OCI-LY1 (cell line): ENCODE measurements around the gene PRDM8.

Experiments used
- H2AFZ ChIP-seq: fragments of 200-600 bp; sonication (generic), shearing (Covaris generic); 2 replicates; pipeline ENCODE4 v1.6.0; 2014; ENCODE audit warnings: antibody characterized with exemption, mild to moderate bottlenecking, low read length
- H3F3A ChIP-seq: fragments of 200-600 bp; sonication (generic), shearing (Covaris generic); 2 replicates; pipeline ENCODE4 v1.6.0; 2014; ENCODE audit warnings: mild to moderate bottlenecking, antibody characterized with exemption, low read length, moderate library complexity; ENCODE audit not compliant: insufficient read depth
- H3K27ac ChIP-seq: fragments of 200-600 bp; sonication (generic); 2 replicates; pipeline ENCODE4 v1.5.1; 2014; ENCODE audit warnings: low read length, mixed run types, mild to moderate bottlenecking, low read depth; ENCODE audit not compliant: poor library complexity, severe bottlenecking
- H3K27me3 ChIP-seq: fragments of 200-600 bp; sonication (generic); 2 replicates; pipeline ENCODE4 v1.6.0; 2014; ENCODE audit warnings: antibody characterized with exemption, mild to moderate bottlenecking, low read length, moderate library complexity; ENCODE audit not compliant: insufficient read depth
- H3K36me3 ChIP-seq: fragments of 200-600 bp; sonication (generic); 2 replicates; pipeline ENCODE4 v1.6.1; 2014; ENCODE audit warnings: mild to moderate bottlenecking, antibody characterized with exemption, low read length, moderate library complexity, mixed read lengths; ENCODE audit not compliant: insufficient read depth
- H3K4me1 ChIP-seq: fragments of 200-600 bp; sonication (generic); 2 replicates; pipeline ENCODE4 v1.5.1; 2014; ENCODE audit warnings: mild to moderate bottlenecking, low read length, moderate library complexity; ENCODE audit not compliant: insufficient read depth, severe bottlenecking
- H3K4me2 ChIP-seq: fragments of 200-600 bp; sonication (generic), shearing (Covaris generic); 2 replicates; pipeline ENCODE4 v1.6.1; 2014; ENCODE audit warnings: low read length
- H3K4me3 ChIP-seq: fragments of 200-600 bp; sonication (generic); 2 replicates; pipeline ENCODE4 v1.5.1; 2014; ENCODE audit warnings: low read length, low read depth, mild to moderate bottlenecking, mixed read lengths; ENCODE audit not compliant: poor library complexity, severe bottlenecking
- H3K79me2 ChIP-seq: fragments of 200-600 bp; shearing (Covaris generic); 2 replicates; pipeline ENCODE4 v1.6.1; 2016; ENCODE audit warnings: mixed run types, low read length, mixed read lengths; ENCODE audit not compliant: insufficient read depth
- H3K9ac ChIP-seq: fragments of 200-600 bp; sonication (generic), shearing (Covaris generic); 2 replicates; pipeline ENCODE4 v1.6.1; 2014; ENCODE audit warnings: mild to moderate bottlenecking, low read length, mixed read lengths
- H3K9me2 ChIP-seq: fragments of 200-600 bp; sonication (generic), shearing (Covaris generic); 2 replicates; pipeline ENCODE4 v1.6.1; 2014; ENCODE audit warnings: low read depth, mild to moderate bottlenecking, low read length, mixed read lengths
- H3K9me3 ChIP-seq: fragments of 200-600 bp; shearing (Covaris generic); 2 replicates; pipeline ENCODE4 v1.6.1; 2014; ENCODE audit warnings: low read length, mixed read lengths
- H4K20me1 ChIP-seq: fragments of 200-600 bp; sonication (generic), shearing (Covaris generic); 2 replicates; pipeline ENCODE4 v1.6.0; 2016; ENCODE audit warnings: mild to moderate bottlenecking, low read length; ENCODE audit not compliant: insufficient read depth
- CTCF ChIP-seq: fragments of 200-600 bp; sonication (generic), shearing (Covaris generic); IDR thresholded peaks from 2 replicates; pipeline ENCODE4 v1.5.1; 2017; ENCODE audit warnings: mild to moderate bottlenecking, antibody characterized with exemption, low read length, moderate library complexity, mixed read lengths
- EZH2 ChIP-seq: fragments of 200-600 bp; sonication (generic), shearing (Covaris generic); IDR thresholded peaks from 2 replicates; pipeline ENCODE4 v1.8.0; 2017; ENCODE audit warnings: borderline replicate concordance, mixed run types, mild to moderate bottlenecking, antibody characterized with exemption, low read length, moderate library complexity, mixed read lengths

Gene PRDM8

GRCh38 chr4:80233390-80233789, 36.1 kb downstream of the PRDM8 start:
- H3K27ac ChIP-seq, result no peak overlapping the region
- no peaks in the 10 kb centered on the region for H4K20me1 ChIP-seq
- H3K79me2 ChIP-seq, result no peaks in the 10 kb centered on the region
- no peaks in the 10 kb centered on the region for H3K9me2 ChIP-seq
- H2AFZ ChIP-seq, result no peak overlapping the region
- no peaks in the 10 kb centered on the region for H3F3A ChIP-seq
- H3K27me3 ChIP-seq, result no peaks in the 10 kb centered on the region
- no peaks in the 10 kb centered on the region for H3K9me3 ChIP-seq
- H3K9ac ChIP-seq, result no peak overlapping the region
- no peak overlapping the region for H3K4me2 ChIP-seq
- H3K4me3 ChIP-seq, result no peak overlapping the region
- TF ChIP-seq EZH2 (no peak), CTCF (no peak)
- no peaks in the 10 kb centered on the region for H3K36me3 ChIP-seq
- no peaks in the 10 kb centered on the region for H3K4me1 ChIP-seq

GRCh38 chr4:80235451-80235850, 38.1 kb downstream of the PRDM8 start:
- Histone ChIP-seq H4K20me1 (no peaks in the 10 kb centered on the region), H2AFZ (no peak overlapping the region), H3K4me1 (no peaks in the 10 kb centered on the region), H3K79me2 (no peaks in the 10 kb centered on the region), H3K36me3 (no peaks in the 10 kb centered on the region), H3K27me3 (no peaks in the 10 kb centered on the region), H3K9me3 (no peaks in the 10 kb centered on the region), H3K9ac (no peak overlapping the region), H3K9me2 (no peaks in the 10 kb centered on the region), H3K4me2 (no peak overlapping the region), H3K27ac (no peak overlapping the region), H3F3A (no peaks in the 10 kb centered on the region), H3K4me3 (no peak overlapping the region)
- TF ChIP-seq CTCF, result no peak
- TF ChIP-seq EZH2, result no peak

- H3K9me3 ChIP-seq, result no peaks in the 10 kb centered on the region
Measured at GRCh38 chr4:80237992-80238391, 40.7 kb downstream of the PRDM8 start.

More at GRCh38 chr4:80237992-80238391, 40.7 kb downstream of the PRDM8 start:
- TF ChIP-seq EZH2 (no peak), CTCF (no peak)
- H3K79me2 ChIP-seq, result no peaks in the 10 kb centered on the region
- no peaks in the 10 kb centered on the region for H3K36me3 ChIP-seq
- no peaks in the 10 kb centered on the region for H3F3A ChIP-seq
- H3K27ac ChIP-seq, result no peak overlapping the region
- H4K20me1 ChIP-seq, result no peaks in the 10 kb centered on the region
- no peak overlapping the region for H2AFZ ChIP-seq
- H3K4me2 ChIP-seq, result no peak overlapping the region
- H3K9me2 ChIP-seq, result no peaks in the 10 kb centered on the region
- H3K27me3 ChIP-seq, result no peaks in the 10 kb centered on the region
- no peak overlapping the region for H3K4me3 ChIP-seq
- no peak overlapping the region for H3K9ac ChIP-seq
- H3K4me1 ChIP-seq, result no peaks in the 10 kb centered on the region
